ENCODE measurements around the gene STN1.

Gene STN1

DNA sequence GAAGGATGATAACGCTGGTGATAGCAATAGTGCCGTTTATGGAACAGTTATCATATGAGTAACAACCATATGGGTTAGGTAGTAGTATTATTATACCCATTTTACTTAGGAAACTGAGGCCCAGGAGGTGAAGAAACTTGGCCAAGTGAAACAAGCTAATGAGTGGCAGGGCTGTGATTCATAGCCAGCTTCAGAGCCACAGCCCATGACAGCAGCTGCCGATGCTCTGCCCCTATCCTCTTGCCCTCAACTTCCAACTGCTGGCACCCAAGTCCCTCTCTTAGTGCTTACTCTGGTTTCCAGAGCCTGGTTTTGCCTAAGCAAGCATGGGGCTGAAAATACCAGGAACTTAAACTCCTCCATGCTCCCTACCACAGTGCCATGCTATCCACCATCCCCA lies 74.9 kb downstream of the STN1 start:
- no peak for DNase-seq (ENCODE audit: low read depth)
- H3K4me3 ChIP-seq (ENCODE audit: low read depth, low read length) = no peak overlapping the region
- TF ChIP-seq, protein P1, sequence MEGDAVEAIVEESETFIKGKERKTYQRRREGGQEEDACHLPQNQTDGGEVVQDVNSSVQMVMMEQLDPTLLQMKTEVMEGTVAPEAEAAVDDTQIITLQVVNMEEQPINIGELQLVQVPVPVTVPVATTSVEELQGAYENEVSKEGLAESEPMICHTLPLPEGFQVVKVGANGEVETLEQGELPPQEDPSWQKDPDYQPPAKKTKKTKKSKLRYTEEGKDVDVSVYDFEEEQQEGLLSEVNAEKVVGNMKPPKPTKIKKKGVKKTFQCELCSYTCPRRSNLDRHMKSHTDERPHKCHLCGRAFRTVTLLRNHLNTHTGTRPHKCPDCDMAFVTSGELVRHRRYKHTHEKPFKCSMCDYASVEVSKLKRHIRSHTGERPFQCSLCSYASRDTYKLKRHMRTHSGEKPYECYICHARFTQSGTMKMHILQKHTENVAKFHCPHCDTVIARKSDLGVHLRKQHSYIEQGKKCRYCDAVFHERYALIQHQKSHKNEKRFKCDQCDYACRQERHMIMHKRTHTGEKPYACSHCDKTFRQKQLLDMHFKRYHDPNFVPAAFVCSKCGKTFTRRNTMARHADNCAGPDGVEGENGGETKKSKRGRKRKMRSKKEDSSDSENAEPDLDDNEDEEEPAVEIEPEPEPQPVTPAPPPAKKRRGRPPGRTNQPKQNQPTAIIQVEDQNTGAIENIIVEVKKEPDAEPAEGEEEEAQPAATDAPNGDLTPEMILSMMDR (conservative IDR thresholded peaks at IDR 0.05; ENCODE audit: low read depth, low read length) = no peak

DNA sequence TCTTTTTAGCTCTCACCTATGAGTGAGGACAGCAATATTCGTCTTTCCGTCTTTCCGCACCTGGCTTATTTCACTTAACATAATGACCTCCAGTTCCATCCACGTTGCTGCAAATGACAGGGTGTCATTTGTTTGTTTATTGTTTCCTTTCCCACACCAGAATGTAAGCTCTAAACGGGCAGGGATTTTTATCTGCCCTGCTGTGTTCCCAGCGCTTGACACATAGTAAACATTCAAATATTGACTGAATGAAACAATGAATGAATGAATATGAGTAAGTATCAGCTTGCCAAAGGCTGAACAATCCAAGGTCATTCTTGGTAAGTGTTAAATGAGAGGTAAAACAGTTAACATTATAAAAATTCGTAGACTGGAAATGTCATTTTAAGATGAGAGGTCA lies 75.4 kb downstream of the STN1 start:
- DNase-seq (ENCODE audit: low read depth) = no peak
- TF ChIP-seq, protein P1 (conservative IDR thresholded peaks at IDR 0.05; ENCODE audit: low read depth, low read length) = no peak
- no peak overlapping the region for H3K4me3 ChIP-seq (ENCODE audit: low read depth, low read length)

DNA sequence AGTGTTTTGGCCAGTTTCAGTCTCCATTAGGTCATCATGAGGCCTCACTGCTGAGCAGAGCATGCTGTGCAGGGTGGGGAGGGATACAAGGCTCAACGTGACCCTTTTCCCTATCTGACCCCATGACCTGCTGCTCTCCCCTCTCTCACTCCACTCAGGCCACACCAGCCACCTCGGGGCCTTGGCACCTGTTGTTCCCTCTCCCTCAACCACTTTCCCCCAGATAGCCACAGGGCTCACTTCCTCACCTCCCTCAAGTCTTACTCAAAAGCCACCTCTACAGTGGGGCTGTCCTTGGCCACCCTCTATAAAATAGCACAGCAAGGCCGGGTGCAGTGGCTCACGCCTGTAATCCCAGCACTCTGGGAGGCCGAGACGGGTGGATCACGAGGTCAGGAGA lies 76.5 kb downstream of the STN1 start:
- TF ChIP-seq, protein P1 (conservative IDR thresholded peaks at IDR 0.05; ENCODE audit: low read depth, low read length) = no peak
- no peak overlapping the region for H3K4me3 ChIP-seq (ENCODE audit: low read depth, low read length)
- DNase-seq (ENCODE audit: low read depth) = no peak

DNA sequence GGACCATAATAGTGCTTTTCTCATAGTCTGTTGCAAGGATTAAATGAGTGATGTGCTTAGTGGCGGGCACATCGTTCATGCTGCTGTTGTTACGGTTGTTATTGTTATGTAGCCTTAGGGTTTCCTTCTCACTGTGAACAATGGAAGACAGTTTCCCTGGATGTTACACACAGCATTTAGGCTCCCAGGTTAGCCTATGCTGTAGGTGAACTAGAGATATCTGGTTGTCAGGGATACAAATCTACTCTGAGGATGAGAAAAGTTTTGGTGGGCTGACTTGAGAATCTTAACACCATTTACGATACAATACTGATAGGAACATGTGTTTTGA lies 77.3 kb downstream of the STN1 start:
- DNase-seq (ENCODE audit: low read depth) = no peak
- TF ChIP-seq, protein P1 (conservative IDR thresholded peaks at IDR 0.05; ENCODE audit: low read depth, low read length) = no peak
- H3K4me3 ChIP-seq (ENCODE audit: low read depth, low read length) = no peak overlapping the region

DNA sequence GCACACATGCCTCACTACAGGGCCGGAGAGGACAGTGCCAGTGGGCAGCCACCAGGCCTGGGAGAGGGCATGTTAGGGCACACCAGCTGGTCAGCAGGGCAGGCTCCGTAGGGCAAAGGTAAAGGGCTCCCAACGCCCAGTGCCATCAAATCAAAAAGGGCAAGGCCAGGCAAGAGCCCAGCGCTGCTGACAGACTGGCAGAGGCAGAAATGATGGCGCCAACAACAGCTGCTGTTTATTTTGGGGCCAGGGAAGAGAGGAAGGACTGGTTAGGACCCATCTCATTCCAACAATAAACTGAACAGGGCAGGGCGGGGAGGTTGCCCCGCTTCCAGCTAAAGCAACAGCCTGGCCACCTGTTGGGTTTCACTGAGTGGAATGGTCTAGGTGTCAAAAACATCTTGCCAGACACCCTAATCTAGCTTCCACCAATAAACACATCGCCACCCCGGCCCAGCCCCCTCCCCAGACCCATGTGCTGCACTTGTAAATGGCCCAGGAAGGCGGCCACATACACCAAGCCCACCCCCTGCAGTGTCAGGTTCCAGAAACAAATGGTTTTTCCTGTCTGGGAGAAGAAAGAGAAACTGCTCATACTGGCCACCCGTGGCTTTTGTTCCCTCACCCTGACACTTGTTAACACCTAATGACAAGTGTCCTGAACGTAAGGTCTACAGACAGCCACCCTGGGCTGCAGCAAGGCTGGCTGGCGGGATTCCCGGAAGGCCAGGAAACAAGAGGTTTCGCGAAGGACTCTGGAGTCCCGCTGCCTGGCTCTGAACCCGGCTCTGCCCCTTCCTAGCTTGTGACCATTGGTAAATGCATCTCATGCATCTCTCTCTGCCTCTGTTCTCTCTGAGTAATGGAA lies 77.9 kb downstream of the STN1 start:
- H3K4me3 ChIP-seq (ENCODE audit: low read depth, low read length) = no peak overlapping the region
- DNase-seq (ENCODE audit: low read depth) = no peak
- TF ChIP-seq, protein P1 (conservative IDR thresholded peaks at IDR 0.05; ENCODE audit: low read depth, low read length) = no peak

DNA sequence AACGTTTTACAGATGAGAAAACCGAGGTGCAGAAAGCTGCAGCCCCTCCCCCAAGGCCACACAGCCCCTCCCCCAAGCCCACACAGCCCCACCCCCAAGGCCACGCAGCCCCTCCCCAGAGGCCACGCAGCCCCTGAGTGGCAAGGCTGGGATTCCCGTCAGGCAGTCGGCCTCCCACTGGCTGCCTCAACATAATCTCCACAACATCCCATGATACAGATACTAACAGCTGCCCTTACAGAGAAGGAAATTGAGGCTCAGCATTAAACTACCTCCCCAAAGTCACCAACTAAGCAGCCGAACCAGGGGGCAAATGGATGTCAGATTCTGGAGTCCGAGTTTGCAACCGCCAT lies 78.5 kb downstream of the STN1 start:
- H3K4me3 ChIP-seq (ENCODE audit: low read depth, low read length) = no peak overlapping the region
- TF ChIP-seq, protein P1 (conservative IDR thresholded peaks at IDR 0.05; ENCODE audit: low read depth, low read length) = no peak
- DNase-seq (ENCODE audit: low read depth) = no peak

DNA sequence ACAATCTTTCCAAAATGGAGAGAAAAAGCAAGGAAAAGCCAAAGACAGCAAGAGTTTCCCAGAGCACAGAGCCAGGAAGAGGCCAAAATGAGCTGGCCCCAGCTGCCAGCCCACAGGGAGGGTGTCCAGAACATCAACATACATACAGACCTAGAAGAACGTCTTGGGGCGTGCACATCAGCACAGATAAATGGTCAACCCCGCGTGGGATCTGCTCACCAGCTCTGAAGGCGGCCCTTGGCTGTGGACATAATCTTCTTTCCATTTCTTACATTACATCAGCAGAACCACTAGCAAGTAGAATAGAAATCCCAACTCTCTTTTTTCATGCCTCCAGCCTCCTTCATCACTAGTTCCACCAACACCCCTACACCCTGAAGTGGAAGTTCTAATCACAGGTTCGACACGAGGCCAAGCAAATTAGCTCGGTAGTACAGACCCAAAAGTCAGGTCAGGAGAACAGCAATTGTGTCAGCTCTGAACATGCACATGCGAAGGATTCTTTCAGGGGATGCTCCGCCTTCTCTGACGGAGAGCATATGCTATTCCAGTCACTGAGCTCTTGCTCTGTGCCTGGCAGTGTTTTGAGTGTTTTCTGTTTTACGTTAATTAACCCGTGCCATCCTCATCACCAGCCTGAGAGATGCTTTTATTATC lies 79.0 kb downstream of the STN1 start:
- no peak for DNase-seq (ENCODE audit: low read depth)
- no peak overlapping the region for H3K4me3 ChIP-seq (ENCODE audit: low read depth, low read length)
- TF ChIP-seq, protein P1 (conservative IDR thresholded peaks at IDR 0.05; ENCODE audit: low read depth, low read length) = no peak
